Breast epithelium (tissue), 4 donors: ENCODE results near the gene AIG1. TPM values are rescaled to one million over a fixed set of nuclear protein-coding genes. Genes with fewer than 3 reads are reported as not detected.
"Not testable (repeated sequence)": the region's sequence is repeated elsewhere in the genome, so short reads cannot be mapped to it uniquely, and the experiment has no call there.

Experiments
- DNase-seq, 2 donors: peaks; one replicate each; pipeline ENCODE4 v3.0.0-alpha.2; 2019; ENCODE audit warnings: low spot score in 2 of 2
- H3K27ac ChIP-seq, 2 donors: fragments of 200-600 bp; sonication (generic) in 1 of 2; one replicate each; pipeline ENCODE4 v1.5.1; 2016 to 2019; ENCODE audit warnings: mild to moderate bottlenecking in 1 of 2
- H3K27me3 ChIP-seq, 2 donors: fragments of 200-600 bp; sonication (generic) in 1 of 2; one replicate each; pipeline versions ENCODE4 v1.5.1 to v1.6.0; 2017 to 2019; ENCODE audit warnings: control low read depth in 1 of 2, mild to moderate bottlenecking in 1 of 2
- H3K36me3 ChIP-seq: fragments of 200-600 bp; one replicate; pipeline ENCODE4 v1.5.1; 2019
- H3K4me1 ChIP-seq, 2 donors: fragments of 200-600 bp; sonication (generic); one replicate each; pipeline ENCODE4 v1.5.1; 2016 to 2019; ENCODE audit warnings: control low read depth in 1 of 2
- H3K4me3 ChIP-seq, 3 donors: fragments of 200-600 bp; sonication (generic); 1 replicate in 2 of 3; 2 replicates in 1 of 3; pipeline ENCODE4 v1.5.1; 2016 to 2019; ENCODE audit warnings: mild to moderate bottlenecking in 3 of 3, moderate library complexity in 2 of 3
- H3K9me3 ChIP-seq, 2 donors: fragments of 200-600 bp; sonication (generic) in 1 of 2; one replicate each; pipeline ENCODE4 v1.5.1; 2016 to 2019; ENCODE audit warnings: control low read depth in 1 of 2
- CTCF ChIP-seq, 3 donors: fragments of 450-650 bp; IDR thresholded peaks; one replicate each; pipeline ENCODE4 v1.5.1; 2016 to 2017; ENCODE audit warnings: antibody characterized with exemption in 3 of 3, mild to moderate bottlenecking in 3 of 3, moderate library complexity in 3 of 3
- POLR2A ChIP-seq: fragments of 450-650 bp; IDR thresholded peaks from one replicate; pipeline ENCODE4 v1.6.1; 2016; ENCODE audit warnings: antibody characterized with exemption, mild to moderate bottlenecking, moderate library complexity
- POLR2AphosphoS5 ChIP-seq, 3 donors: sonication (generic); formaldehyde crosslinking; IDR thresholded peaks; one replicate each; pipeline ENCODE4 v1.6.1; 2017; ENCODE audit warnings: antibody characterized with exemption in 3 of 3
- intact Hi-C: fragments of 100-400 bp; cut with DNase I; formaldehyde crosslinking; loops from one replicate; pipeline ENCODE4 v1.15.1; 2023; ENCODE audit warnings: low total_unique reads
- total RNA-seq, 3 donors: library from RNA; depleted of rRNA; stranded (reverse); fragments of >200 nt; gene quantifications; one replicate each; pipeline ENCODE4 v1.1.0, GENCODE V29; 2016

The AIG1 gene
- 10 to 100 TPM; 43.0 to 53.6 (median 44.2) TPM for total RNA-seq

GRCh38 chr6:143060806-143061596, at the start of gene AIG1:
Gene AIG1 (plus strand): TSS chr6:143060889. CDS start chr6:143060926, 37 bp downstream.
- Histone ChIP-seq H3K4me1 (peaks cover 0 to 6% of the 10 kb centered on the region in 2 donors), H3K27ac (peak within 1 kb of the TSS; percentile 98), H3K27me3 (no peaks in the 10 kb centered on the region), H3K36me3 (no peaks in the 10 kb centered on the region), H3K9me3 (no peaks in the 10 kb centered on the region), H3K4me3 (peak within 1 kb of the TSS; percentile 82 to 84 (median 84))
- intact Hi-C loops, result no loop called here
- TF ChIP-seq POLR2AphosphoS5 (IDR thresholded peaks at IDR 0.05), result no peak
- no peak for TF ChIP-seq POLR2A
- TF ChIP-seq CTCF (IDR thresholded peaks at IDR 0.05), result no peak
- DNase-seq, result peak; percentile 62 to 79

- no peak overlapping the region for H3K4me3 ChIP-seq
- H3K27me3 ChIP-seq, result no peaks in the 10 kb centered on the region
- H3K9me3 ChIP-seq, result no peaks in the 10 kb centered on the region
- intact Hi-C loops, result no loop called here
- no peak for DNase-seq
- no peaks in the 10 kb centered on the region for H3K4me1 ChIP-seq
- H3K36me3 ChIP-seq, result no peaks in the 10 kb centered on the region
- no peak for TF ChIP-seq POLR2AphosphoS5 (IDR thresholded peaks at IDR 0.05)
- no peak overlapping the region for H3K27ac ChIP-seq
Measured at GRCh38 chr6:143014764-143015163, 45.9 kb upstream of the AIG1 start.

- Histone ChIP-seq H3K27ac (no peak overlapping the region), H3K4me1 (no peaks in the 10 kb centered on the region), H3K9me3 (no peaks in the 10 kb centered on the region), H3K4me3 (no peak overlapping the region), H3K27me3 (no peaks in the 10 kb centered on the region), H3K36me3 (no peaks in the 10 kb centered on the region)
- TF ChIP-seq POLR2A, result no peak
- TF ChIP-seq POLR2AphosphoS5 (IDR thresholded peaks at IDR 0.05), result no peak
- no peak for TF ChIP-seq CTCF (IDR thresholded peaks at IDR 0.05)
- intact Hi-C loops, result no loop called here
- no peak for DNase-seq
Measured at GRCh38 chr6:143015300-143015706, 45.4 kb upstream of the AIG1 start.

- Histone ChIP-seq H3K27me3 (no peaks in the 10 kb centered on the region), H3K36me3 (peaks cover 4% of the 10 kb centered on the region), H3K4me1 (no peaks in the 10 kb centered on the region), H3K27ac (no peak overlapping the region), H3K9me3 (no peaks in the 10 kb centered on the region), H3K4me3 (no peak overlapping the region)
- intact Hi-C loops, result no loop called here
- TF ChIP-seq CTCF (IDR thresholded peaks at IDR 0.05) (no peak), POLR2A (no peak), POLR2AphosphoS5 (IDR thresholded peaks at IDR 0.05) (no peak)
- DNase-seq, result no peak
Measured at GRCh38 chr6:143018955-143019354, 41.7 kb upstream of the AIG1 start.

- H3K9me3 ChIP-seq, H3K36me3 ChIP-seq, DNase-seq, H3K27ac ChIP-seq, intact Hi-C loops, H3K27me3 ChIP-seq, H3K4me1 ChIP-seq, H3K4me3 ChIP-seq: not testable (repeated sequence)
Measured at GRCh38 chr6:143020862-143021261, 39.8 kb upstream of the AIG1 start.

- Histone ChIP-seq H3K27ac (no peak overlapping the region), H3K36me3 (peaks cover 4% of the 10 kb centered on the region), H3K4me3 (no peak overlapping the region), H3K27me3 (no peaks in the 10 kb centered on the region), H3K4me1 (no peaks in the 10 kb centered on the region), H3K9me3 (no peaks in the 10 kb centered on the region)
- TF ChIP-seq CTCF (IDR thresholded peaks at IDR 0.05), result no peak
- TF ChIP-seq POLR2AphosphoS5 (IDR thresholded peaks at IDR 0.05), result no peak
- no peak for TF ChIP-seq POLR2A
- intact Hi-C loops, result no loop called here
- DNase-seq, result no peak
Measured at GRCh38 chr6:143021543-143021942, 39.1 kb upstream of the AIG1 start.
